WTC11 (cell line): ENCODE results near the gene SMCO2. TPM values are rescaled to one million over a fixed set of nuclear protein-coding genes. Genes with fewer than 3 reads are reported as not detected.

Experiments
- ATAC-seq: fragments of 200-7000 bp; cut with Tn5 transposase; 2 replicates; pipeline ENCODE4 v1.10.0; 2021; ENCODE audit warnings: mild to moderate bottlenecking, moderate library complexity
- CTCF ChIA-PET: fragments of 300-600 bp; sonication (Branson Sonifier 250); formaldehyde crosslinking; loops from one replicate; lab custom pipeline; 2021; ENCODE audit warnings: antibody characterized with exemption; lab: Charles Lee
- POLR2A ChIA-PET: fragments of 350-600 bp; sonication (Branson Sonifier 250); formaldehyde crosslinking; loops from one replicate; lab custom pipeline; 2021; ENCODE audit warnings: antibody characterized with exemption; lab: Charles Lee
- DNase-seq: peaks from one replicate; pipeline ENCODE4 v3.0.0; 2021; ENCODE audit warnings: low spot score
- H3K27ac Mint-ChIP-seq: 2 replicates; pipeline ENCODE4 v1.8.0; 2021; ENCODE audit warnings: mixed read lengths
- H3K27me3 Mint-ChIP-seq: 2 replicates; pipeline ENCODE4 v1.8.0; 2021; ENCODE audit warnings: low read depth, mild to moderate bottlenecking, moderate library complexity, mixed read lengths
- H3K36me3 Mint-ChIP-seq: 2 replicates; pipeline ENCODE4 v1.8.0; 2021; ENCODE audit warnings: mixed read lengths
- H3K4me1 Mint-ChIP-seq: 2 replicates; pipeline ENCODE4 v1.8.0; 2022; ENCODE audit warnings: mixed read lengths
- H3K4me3 Mint-ChIP-seq: 2 replicates; pipeline ENCODE4 v1.8.0; 2021; ENCODE audit warnings: mild to moderate bottlenecking, moderate library complexity, mixed read lengths
- H3K9me3 Mint-ChIP-seq: 2 replicates; pipeline ENCODE4 v1.8.0; 2021; ENCODE audit warnings: mixed read lengths
- ATF1 ChIP-seq: sonication (generic); formaldehyde crosslinking; IDR thresholded peaks from 2 replicates; pipeline ENCODE4 v1.8.1; 2023; ENCODE audit warnings: mild to moderate bottlenecking, moderate library complexity, missing genetic modification reagents
- ATF2 ChIP-seq: sonication (generic); formaldehyde crosslinking; IDR thresholded peaks from 2 replicates; pipeline ENCODE4 v1.8.1; 2022; ENCODE audit warnings: low read depth, missing genetic modification reagents, borderline replicate concordance
- CBFB ChIP-seq: sonication (generic); formaldehyde crosslinking; IDR thresholded peaks from 2 replicates; pipeline ENCODE4 v1.8.1; 2022; ENCODE audit warnings: mild to moderate bottlenecking, low read depth, missing genetic modification reagents
- E2F4 ChIP-seq: sonication (generic); formaldehyde crosslinking; IDR thresholded peaks from 2 replicates; pipeline ENCODE4 v1.8.1; 2022; ENCODE audit warnings: low read depth, mild to moderate bottlenecking, moderate library complexity, missing genetic modification reagents, borderline replicate concordance
- ESRRA ChIP-seq: sonication (generic); formaldehyde crosslinking; IDR thresholded peaks from 2 replicates; pipeline ENCODE4 v1.8.1; 2022; ENCODE audit warnings: mild to moderate bottlenecking, missing genetic modification reagents, borderline replicate concordance
- ETV6 ChIP-seq: sonication (generic); formaldehyde crosslinking; IDR thresholded peaks from 2 replicates; pipeline ENCODE4 v1.8.1; 2022; ENCODE audit warnings: mild to moderate bottlenecking, missing genetic modification reagents
- HMGA2 ChIP-seq: fragments of 250-450 bp; sonication (Bioruptor Pico); IDR thresholded peaks from 2 replicates; pipeline ENCODE4 v1.4.0; 2021; ENCODE audit warnings: mild to moderate bottlenecking, moderate library complexity
- IRF2 ChIP-seq: sonication (generic); formaldehyde crosslinking; IDR thresholded peaks from 2 replicates; pipeline ENCODE4 v1.8.0; 2022; ENCODE audit warnings: low read depth, missing genetic modification reagents, borderline replicate concordance
- NR1H2 ChIP-seq: sonication (generic); formaldehyde crosslinking; IDR thresholded peaks from 2 replicates; pipeline ENCODE4 v1.9.0; 2021; ENCODE audit warnings: mild to moderate bottlenecking, moderate library complexity, missing genetic modification reagents
- OVOL2 ChIP-seq: fragments of 250-450 bp; sonication (Bioruptor Pico); IDR thresholded peaks from 2 replicates; pipeline ENCODE4 v1.9.0; 2021; ENCODE audit warnings: mild to moderate bottlenecking, borderline replicate concordance
- RELA ChIP-seq: sonication (generic); formaldehyde crosslinking; IDR thresholded peaks from 2 replicates; pipeline ENCODE4 v1.8.1; 2022; ENCODE audit warnings: missing genetic modification reagents, mild to moderate bottlenecking, borderline replicate concordance
- TEAD4 ChIP-seq: sonication (generic); formaldehyde crosslinking; IDR thresholded peaks from 2 replicates; pipeline ENCODE4 v1.8.0; 2022; ENCODE audit warnings: mild to moderate bottlenecking, missing genetic modification reagents
- ZMAT4 ChIP-seq: fragments of 250-450 bp; sonication (Bioruptor Pico); IDR thresholded peaks from 2 replicates; pipeline ENCODE4 v1.9.0; 2021; ENCODE audit warnings: mild to moderate bottlenecking
- ZNF219 ChIP-seq: sonication (generic); formaldehyde crosslinking; IDR thresholded peaks from 2 replicates; pipeline ENCODE4 v1.8.0; 2023; ENCODE audit warnings: missing genetic modification reagents, mild to moderate bottlenecking, borderline replicate concordance
- ZNF396 ChIP-seq: fragments of 250-450 bp; sonication (Bioruptor Pico); IDR thresholded peaks from 2 replicates; pipeline ENCODE4 v1.8.0; 2021; ENCODE audit warnings: mild to moderate bottlenecking, moderate library complexity, borderline replicate concordance
- ZNF423 ChIP-seq: fragments of 250-450 bp; sonication (Bioruptor Pico); IDR thresholded peaks from 2 replicates; pipeline ENCODE4 v2.1.2; 2022; ENCODE audit warnings: mild to moderate bottlenecking, moderate library complexity
- ZNF532 ChIP-seq: fragments of 250-450 bp; sonication (Bioruptor Pico); IDR thresholded peaks from 2 replicates; pipeline ENCODE4 v1.9.0; 2021; ENCODE audit warnings: mild to moderate bottlenecking, borderline replicate concordance
- total RNA-seq: library from RNA; stranded (reverse); gene quantifications from 3 replicates; pipeline ENCODE4 v1.2.3, GENCODE V29; 2021
- TF ChIP-seq, protein P1 (sequence below): fragments of 250-450 bp; sonication (Bioruptor Pico); conservative IDR thresholded peaks from 2 replicates; pipeline ENCODE4 v1.9.0; 2021; ENCODE audit warnings: mild to moderate bottlenecking

SMCO2 gene
- total RNA-seq, 1 experiment from 2014 or later, result 0.52 TPM

- TF ChIP-seq ZNF532 (CRISPR knock-in tag) (no peak), TEAD4 (CRISPR knock-in tag) (no peak), ATF1 (CRISPR knock-in tag) (no peak), E2F4 (CRISPR knock-in tag) (no peak), ESRRA (no peak), HMGA2 (no peak)
- TF ChIP-seq, protein P1, sequence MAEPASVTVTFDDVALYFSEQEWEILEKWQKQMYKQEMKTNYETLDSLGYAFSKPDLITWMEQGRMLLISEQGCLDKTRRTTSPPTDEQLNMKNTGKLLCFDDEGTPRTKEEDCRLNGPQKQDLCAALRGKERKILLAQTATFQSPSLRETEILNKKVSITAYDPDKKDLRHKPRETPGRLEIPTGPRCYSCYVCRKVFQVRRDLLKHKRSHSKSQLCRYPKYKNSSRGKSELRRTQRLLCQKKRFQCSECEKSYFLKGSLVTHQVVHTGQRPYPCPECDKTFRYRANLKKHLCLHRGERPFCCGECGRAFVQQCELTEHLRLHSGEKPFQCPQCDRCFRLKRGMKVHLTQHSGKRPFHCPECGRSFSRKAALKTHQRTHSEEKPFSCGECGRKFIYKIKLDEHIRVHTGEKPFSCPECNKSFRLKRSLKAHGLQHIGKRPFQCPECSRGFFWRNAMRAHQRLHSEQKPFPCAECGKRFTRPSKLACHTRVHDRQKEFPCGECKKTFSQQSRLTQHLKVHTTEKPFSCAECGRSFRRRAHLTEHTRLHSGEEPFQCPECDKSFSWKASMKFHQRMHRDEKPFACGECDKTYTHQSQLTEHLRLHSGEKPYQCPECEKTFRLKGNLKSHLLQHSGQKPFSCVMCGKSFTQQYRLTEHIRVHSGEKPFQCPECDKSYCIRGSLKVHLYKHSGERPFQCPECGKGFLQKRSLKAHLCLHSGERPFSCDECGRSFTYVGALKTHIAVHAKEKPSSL (CRISPR knock-in tag), result no peak
Observed at GRCh38 chr12:27480016-27480415, 33.5 kb downstream of the SMCO2 start (continued).

DNA sequence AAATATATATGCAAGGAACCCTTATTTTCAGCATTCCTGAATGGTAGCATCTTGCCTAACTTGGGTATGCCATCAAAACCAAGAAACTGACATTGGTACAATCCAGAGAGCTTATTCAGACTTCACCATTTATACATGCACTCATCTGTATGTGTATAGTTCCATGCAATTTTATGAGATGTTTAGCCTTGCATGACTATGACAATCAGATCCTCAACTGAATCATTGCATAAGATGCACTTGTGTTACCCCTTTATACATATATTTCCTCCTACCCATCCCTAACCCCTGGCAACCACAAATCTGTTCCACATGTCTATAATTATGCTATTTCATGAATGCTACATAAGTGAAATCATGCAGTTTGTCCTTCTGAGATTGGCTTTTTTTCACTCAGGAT lies 40.4 kb downstream of the SMCO2 start:
- Mint-ChIP-seq H3K4me3 (no peak overlapping the region), H3K4me1 (no peaks in the 10 kb centered on the region), H3K27me3 (no peaks in the 10 kb centered on the region), H3K27ac (no peak overlapping the region), H3K9me3 (peaks cover 3% of the 10 kb centered on the region; the same call in 1 of the 2 replicates), H3K36me3 (no peaks in the 10 kb centered on the region)
- TF ChIP-seq NR1H2, result no peak
- no peak for TF ChIP-seq OVOL2 (CRISPR knock-in tag)
- no peak for TF ChIP-seq ZMAT4 (CRISPR knock-in tag)
- TF ChIP-seq ZNF423 (CRISPR knock-in tag), result no peak
- TF ChIP-seq RELA, result no peak
- TF ChIP-seq CBFB (CRISPR knock-in tag), result no peak
- no peak for TF ChIP-seq ATF2
- TF ChIP-seq HMGA2, result no peak
- no peak for TF ChIP-seq TEAD4 (CRISPR knock-in tag)
- DNase-seq (no peak), ATAC-seq (no peak)
- POLR2A ChIA-PET, result no interaction called here
- CTCF ChIA-PET, result no interaction called here

DNA sequence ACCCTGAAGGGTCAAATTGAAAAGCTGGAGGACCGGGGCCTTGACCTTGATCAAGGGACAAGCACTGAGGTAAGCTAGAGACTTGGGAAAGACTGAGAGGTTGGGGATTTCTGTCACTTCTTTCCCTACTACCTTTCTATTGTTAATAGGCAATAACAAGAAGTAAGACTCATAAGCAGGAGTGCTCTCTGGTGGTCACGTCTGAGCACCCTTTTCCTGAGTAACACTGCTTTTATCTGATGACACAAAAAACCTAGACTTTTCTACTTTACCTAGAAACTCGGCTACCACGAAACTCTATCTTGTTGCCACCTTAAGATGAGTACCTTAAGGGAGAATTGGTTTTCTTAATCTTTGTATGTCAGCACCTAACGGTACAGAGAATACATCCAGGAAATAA lies 41.9 kb downstream of the SMCO2 start:
- peak; percentile 51; the same call in 1 of the 2 replicates for ATAC-seq
- Mint-ChIP-seq H3K27ac (no peak overlapping the region), H3K9me3 (peaks cover 7% of the 10 kb centered on the region; the same call in 1 of the 2 replicates), H3K27me3 (no peaks in the 10 kb centered on the region), H3K36me3 (no peaks in the 10 kb centered on the region), H3K4me3 (no peak overlapping the region), H3K4me1 (no peaks in the 10 kb centered on the region)
- ChIA-PET POLR2A (no interaction called here), CTCF (no interaction called here)
- TF ChIP-seq ZNF219 (CRISPR knock-in tag), result no peak
- TF ChIP-seq IRF2 (CRISPR knock-in tag), result no peak
- TF ChIP-seq ETV6 (CRISPR knock-in tag), result no peak
- no peak for TF ChIP-seq ZNF396 (CRISPR knock-in tag)
- no peak for TF ChIP-seq ZNF532 (CRISPR knock-in tag)
- DNase-seq, result no peak
